Bronchial smooth muscle cell (primary cell): ENCODE data around the gene NFATC3. TPM values are rescaled to one million over a fixed set of nuclear protein-coding genes. Genes with fewer than 3 reads are reported as not detected.

Source experiments
- total RNA-seq: library from RNA; depleted of rRNA; stranded (reverse); fragments of >200 nt; gene quantifications from 2 replicates; pipeline ENCODE4 v1.2.1, GENCODE V29; 2014

The NFATC3 gene
- total RNA-seq = 5.0 and 6.0 TPM in 2 replicates

GRCh38 chr16:68085259-68086071, at the start of gene NFATC3:
NFATC3 (plus strand) TSS chr16:68085370; CDS start chr16:68085682, 312 bp downstream.

GRCh38 chr16:68235887-68236136, 150.6 kb downstream of the NFATC3 start, which contains the start of gene ESRP2:
ESRP2 (minus strand) TSS chr16:68236127; CDS start chr16:68236045, 82 bp downstream.

GRCh38 chr16:68244903-68245853, 160.0 kb downstream of the NFATC3 start, which contains the start of gene PLA2G15:
PLA2G15 (plus strand) TSS chr16:68245373; CDS start chr16:68245427, 54 bp downstream.

GRCh38 chr16:68264128-68265077, 179.2 kb downstream of the NFATC3 start, which contains the start of gene SLC7A6:
SLC7A6 (plus strand) TSS chr16:68264526; CDS start chr16:68274727, 10,201 bp downstream.

Other genes starting within 250 kb of the NFATC3 start
- gene THAP11, start 243.1 kb upstream of the NFATC3 start, total RNA-seq = 27.1 and 51.8 TPM in 2 replicates
- 72.5 and 88.2 TPM in 2 replicates for gene NUTF2, start 238.4 kb upstream of the NFATC3 start, total RNA-seq
- 21.2 and 22.5 TPM in 2 replicates for gene CENPT, start 237.7 kb upstream of the NFATC3 start, total RNA-seq
- 46.3 and 54.4 TPM in 2 replicates for gene EDC4, start 212.3 kb upstream of the NFATC3 start, total RNA-seq
- gene NRN1L, start 200.5 kb upstream of the NFATC3 start, total RNA-seq = 0.16 TPM in 1 of 2 replicates, not detected in the other
- 13.4 and 21.7 TPM in 2 replicates for gene PSKH1, start 192.1 kb upstream of the NFATC3 start, total RNA-seq
- gene CTRL, start 153.5 kb upstream of the NFATC3 start, total RNA-seq = 0.63 and 2.3 TPM in 2 replicates
- 103 and 111 TPM in 2 replicates for gene PSMB10, start 148.5 kb upstream of the NFATC3 start, total RNA-seq
- 5.2 and 6.5 TPM in 2 replicates for gene LCAT, start 141.2 kb upstream of the NFATC3 start, total RNA-seq
- gene SLC12A4, start 116.7 kb upstream of the NFATC3 start, total RNA-seq = 91.3 and 134 TPM in 2 replicates
- not detected in 2 replicates for gene DPEP3, start 104.9 kb upstream of the NFATC3 start, total RNA-seq
- not detected in 2 replicates for gene DPEP2, start 85.9 kb upstream of the NFATC3 start, total RNA-seq
- gene DPEP2NB, start 69.5 kb upstream of the NFATC3 start, total RNA-seq = not detected in 2 replicates
- 8.5 and 9.1 TPM in 2 replicates for gene DDX28, start 62.1 kb upstream of the NFATC3 start, total RNA-seq
- 12.3 and 13.4 TPM in 2 replicates for gene DUS2, start 62.1 kb upstream of the NFATC3 start, total RNA-seq
- 0.09 and 0.16 TPM in 2 replicates for gene ESRP2, start 150.8 kb downstream of the NFATC3 start, total RNA-seq
- gene PLA2G15, start 160.0 kb downstream of the NFATC3 start, total RNA-seq = 18.5 and 19.4 TPM in 2 replicates
- 7.4 and 10.2 TPM in 2 replicates for gene SLC7A6, start 179.2 kb downstream of the NFATC3 start, total RNA-seq
- 14.3 and 15.4 TPM in 2 replicates for gene SLC7A6OS, start 225.6 kb downstream of the NFATC3 start, total RNA-seq
- 53.6 and 72.7 TPM in 2 replicates for gene PRMT7, start 225.6 kb downstream of the NFATC3 start, total RNA-seq